ENCODE measurements around the gene SARDH.

GRCh38 chr9:133733796-133734533 is 4.2 kb downstream of the SARDH start:
- TF ChIP-seq CTCF (optimal IDR thresholded peaks at IDR 0.05 in 1 of 3, IDR thresholded peaks at IDR 0.05 in 1 of 3, conservative IDR thresholded peaks at IDR 0.05 in 1 of 3; ENCODE audit: extremely low read depth in 1 of 3, insufficient read depth in 2 of 3, low read length in 3 of 3) (no peak), EZH2 (IDR thresholded peaks at IDR 0.05; ENCODE audit: low read length) (no peak)

Data from keratinocyte (primary cell).